HepG2 (cell line): Measurements from ENCODE around the gene MRPL28. TPM values are rescaled to one million over a fixed set of nuclear protein-coding genes. Genes with fewer than 3 reads are reported as not detected.

Source experiments
- ATAC-seq: fragments of 200-7000 bp; cut with Tn5 transposase; 3 replicates; pipeline ENCODE4 v1.9.1; 2020; ENCODE audit warnings: mild to moderate bottlenecking, moderate library complexity
- BruUV-seq: library from RNA; stranded (reverse); fragments of 400-500 nt; replicated peaks from 2 replicates; lab custom pipeline; 2021; lab: Mats Ljungman, UMichigan
- CTCF ChIA-PET: fragments of 300-600 bp; formaldehyde crosslinking; extraction: SDS; loops from one replicate; lab custom pipeline; 2021; ENCODE audit warnings: low total read pairs, inconsistent platforms, low intra/inter-chr PET ratio; lab: Yijun Ruan, JAX
- POLR2A ChIA-PET: fragments of 350-600 bp; sonication (Branson Sonifier 250); formaldehyde crosslinking; loops from one replicate; lab custom pipeline; 2020; ENCODE audit warnings: antibody characterized with exemption, inconsistent platforms; lab: Yijun Ruan, JAX
- DNase-seq: peaks from one replicate; pipeline ENCODE4 v3.0.0-alpha.2; 2015; ENCODE audit warnings: low spot score
- FAIRE-seq: peaks from 3 replicates; lab custom pipeline; 2011; peaks lifted over from hg19 to GRCh38; lab: Jason Lieb, UNC
- H2AFZ ChIP-seq: one replicate; pipeline ENCODE4 v1.6.1; 2011; ENCODE audit warnings: low read length, inconsistent platforms
- H3K27ac ChIP-seq: fragments of 300-600 bp; 3 replicates; pipeline ENCODE4 v1.8.0; 2011; ENCODE audit warnings: mixed run types, mild to moderate bottlenecking, mixed read lengths, low read length, inconsistent platforms; ENCODE audit not compliant: insufficient read depth; ENCODE audit errors: extremely low read length
- H3K27me3 ChIP-seq, 2 experiments: fragments of 200-600 bp in 1 of 2; 2 replicates in 1 of 2; 3 replicates in 1 of 2; pipeline versions ENCODE4 v1.6.0 to v1.8.0; 2011; ENCODE audit warnings: low read length in 2 of 2, mild to moderate bottlenecking in 2 of 2, moderate library complexity in 2 of 2, inconsistent platforms in 1 of 2; ENCODE audit not compliant: insufficient read depth in 2 of 2, control insufficient read depth in 1 of 2
- H3K36me3 ChIP-seq, 2 experiments: fragments of 200-600 bp in 1 of 2; replicated peaks in 1 of 2; 2 replicates in 1 of 2; 3 replicates in 1 of 2; pipeline versions ENCODE4 v1.5.1 to v1.8.0; 2011; ENCODE audit warnings: low read length in 2 of 2, inconsistent platforms in 1 of 2; ENCODE audit not compliant: insufficient read depth in 2 of 2, control insufficient read depth in 1 of 2
- H3K4me1 ChIP-seq: 2 replicates; pipeline ENCODE4 v1.5.1; 2012; ENCODE audit warnings: low read length, inconsistent platforms; ENCODE audit not compliant: insufficient read depth
- H3K4me2 ChIP-seq: 2 replicates; pipeline ENCODE4 v1.6.0; 2011; ENCODE audit warnings: low read depth, low read length, inconsistent platforms
- H3K4me3 ChIP-seq, 3 experiments: fragments of 200-600 bp in 1 of 3; sonication (generic), shearing (Covaris generic) in 1 of 3; replicated peaks in 1 of 3; 2 replicates each; pipeline ENCODE4 v1.5.1; 2011 to 2016; ENCODE audit warnings: low read length in 3 of 3, inconsistent platforms in 2 of 3, low read depth in 2 of 3, mild to moderate bottlenecking in 2 of 3, control low read depth in 1 of 3, mixed read lengths in 1 of 3; ENCODE audit not compliant: insufficient read depth in 1 of 3
- H3K79me2 ChIP-seq: one replicate; pipeline ENCODE4 v1.6.1; 2011; ENCODE audit warnings: low read length, inconsistent platforms; ENCODE audit not compliant: insufficient read depth
- H3K9ac ChIP-seq: 2 replicates; pipeline ENCODE4 v1.6.0; 2011; ENCODE audit warnings: mild to moderate bottlenecking, low read depth, low read length, inconsistent platforms; ENCODE audit not compliant: insufficient read depth
- H3K9me3 ChIP-seq: 2 replicates; pipeline ENCODE4 v1.5.1; 2012; ENCODE audit warnings: mild to moderate bottlenecking, low read length
- H4K20me1 ChIP-seq: 2 replicates; pipeline ENCODE4 v1.6.0; 2011; ENCODE audit warnings: inconsistent platforms, mild to moderate bottlenecking, low read length, moderate library complexity; ENCODE audit not compliant: insufficient read depth
- AHDC1 ChIP-seq: sonication (generic); formaldehyde crosslinking; IDR thresholded peaks from 2 replicates; pipeline ENCODE4 v1.5.1; 2020; ENCODE audit warnings: mild to moderate bottlenecking, missing genetic modification reagents, borderline replicate concordance
- FOXK2 ChIP-seq: fragments of 450-650 bp; IDR thresholded peaks from 2 replicates; pipeline ENCODE4 v1.6.1; 2016
- GATAD1 ChIP-seq: IDR thresholded peaks from 2 replicates; pipeline ENCODE4 v1.6.1; 2016; ENCODE audit warnings: missing genetic modification reagents, missing compliant biosample characterization
- HDAC1 ChIP-seq: sonication (generic); formaldehyde crosslinking; IDR thresholded peaks from 2 replicates; pipeline ENCODE4 v1.5.1; 2020; ENCODE audit warnings: mild to moderate bottlenecking, missing genetic modification reagents
- HOXA3 ChIP-seq: sonication (generic); formaldehyde crosslinking; IDR thresholded peaks from 2 replicates; pipeline ENCODE4 v1.5.0; 2020; ENCODE audit warnings: missing genetic modification reagents
- KDM3A ChIP-seq: IDR thresholded peaks from 2 replicates; pipeline ENCODE4 v1.6.1; 2018; ENCODE audit warnings: low read depth, missing compliant biosample characterization
- MAFG ChIP-seq: sonication (generic); formaldehyde crosslinking; IDR thresholded peaks from 2 replicates; pipeline ENCODE4 v1.5.1; 2020; ENCODE audit warnings: mild to moderate bottlenecking, missing genetic modification reagents
- SRSF4 ChIP-seq: fragments of 200-400 bp; formaldehyde crosslinking; IDR thresholded peaks from one replicate; pipeline ENCODE4 v1.6.1; 2018; ENCODE audit warnings: mild to moderate bottlenecking, low read depth, low read length, moderate library complexity; ENCODE audit not compliant: poor library complexity, severe bottlenecking
- YEATS4 ChIP-seq: sonication (generic); formaldehyde crosslinking; IDR thresholded peaks from 2 replicates; pipeline ENCODE4 v1.4.0; 2020; ENCODE audit warnings: missing genetic modification reagents, borderline replicate concordance
- ZC3H4 ChIP-seq: sonication (generic); formaldehyde crosslinking; IDR thresholded peaks from 2 replicates; pipeline ENCODE4 v1.4.0; 2020; ENCODE audit warnings: missing genetic modification reagents, borderline replicate concordance
- ZFP36L2 ChIP-seq: sonication (generic); formaldehyde crosslinking; IDR thresholded peaks from 2 replicates; pipeline ENCODE4 v1.4.0; 2020; ENCODE audit warnings: missing genetic modification reagents
- ZFP91 ChIP-seq: sonication (generic); formaldehyde crosslinking; IDR thresholded peaks from 2 replicates; pipeline ENCODE4 v1.9.0; 2022; ENCODE audit warnings: missing genetic modification reagents, mild to moderate bottlenecking, borderline replicate concordance
- ZNF143 ChIP-seq: sonication (generic); formaldehyde crosslinking; IDR thresholded peaks from 2 replicates; pipeline ENCODE4 v1.4.0; 2020; ENCODE audit warnings: missing genetic modification reagents
- ZNF800 ChIP-seq: sonication (generic); formaldehyde crosslinking; IDR thresholded peaks from 2 replicates; pipeline ENCODE4 v1.4.0; 2020; ENCODE audit warnings: missing genetic modification reagents
- WGBS: methylation state at CpG from one replicate; pipeline ENCODE4 v1.1.6; 2017; ENCODE audit warnings: low lambda C conversion rate; 5-methylcytosine and 5-hydroxymethylcytosine counted together
- in situ Hi-C: cut with HindIII; loops from 2 replicates; pipeline ENCODE4 v1.10.0; 2017; ENCODE audit warnings: low pct_unique_long_range_greater_than_20kb; ENCODE audit not compliant: extremely low pct_ligation_motif_present
- intact Hi-C: fragments of 100-400 bp; cut with micrococcal nuclease; formaldehyde crosslinking; loops from one replicate; pipeline ENCODE4 v1.10.0; 2022; ENCODE audit not compliant: unreplicated experiment
- polyA plus RNA-seq, 8 experiments: library from polyadenylated mRNA; depleted of rRNA in 3 of 8; stranded (reverse) in 7 of 8; unstranded in 1 of 8; fragments of >200 nt; fragmentation: Illumina TruSeq in 4 of 8; extraction: Trizol in 4 of 8; gene quantifications; 2 replicates each; pipeline versions ENCODE4 v1.2.1 to v1.2.3, GENCODE V29; 2011 to 2016; ENCODE audit warnings: low read depth in 4 of 8, missing spikeins in 1 of 8, mixed read lengths in 1 of 8; ENCODE audit not compliant: insufficient read depth in 1 of 8
- total RNA-seq, 5 experiments: library from RNA; depleted of rRNA; stranded (reverse); fragments of >200 nt; fragmentation: Illumina TruSeq; extraction: Trizol; gene quantifications; 2 replicates each; pipeline ENCODE4 v1.2.3, GENCODE V29; 2016; ENCODE audit warnings: low read depth in 1 of 5

MRPL28 gene
- total and polyA plus RNA-seq, 2 of the 13 experiments (the other 11 are each of a cell fraction or from before 2014, with no cell fraction given), result 114 to 135 TPM

- intact Hi-C loops, result no loop called here
- no peak within 1 kb of the TSS for H2AFZ ChIP-seq
- BruUV-seq, result no TSS peak
- peak; percentile 68 for TF ChIP-seq HDAC1 (CRISPR knock-in tag)
- no peak for TF ChIP-seq SRSF4
- TF ChIP-seq ZNF143 (CRISPR knock-in tag), result 0 out of 2 replicates have a peak, but pooled peaks have one; percentile 17
- peak; percentile 58; the same call in 1 of the 2 replicates for TF ChIP-seq ZFP91 (CRISPR knock-in tag)
- 0 out of 2 replicates have a peak, but pooled peaks have one; percentile 45 for TF ChIP-seq ZNF800
- TF ChIP-seq FOXK2, result peak; percentile 41; the same call in 1 of the 2 replicates
- 0 out of 2 replicates have a peak, but pooled peaks have one; percentile 35 for TF ChIP-seq GATAD1 (CRISPR knock-in tag)
- TF ChIP-seq AHDC1 (CRISPR knock-in tag), result no peak
- 0 out of 2 replicates have a peak, but pooled peaks have one; percentile 14 for TF ChIP-seq HOXA3 (CRISPR knock-in tag)
- no peak for TF ChIP-seq ZFP36L2 (CRISPR knock-in tag)
- TF ChIP-seq ZC3H4, result no peak
- TF ChIP-seq YEATS4 (CRISPR knock-in tag), result peak; percentile 71; the same call in 1 of the 2 replicates
- peak; percentile 67; the same call in 1 of the 2 replicates for TF ChIP-seq KDM3A (CRISPR knock-in tag)
- TF ChIP-seq MAFG (CRISPR knock-in tag), result no peak
Observed at GRCh38 chr16:352547-353403, 17.6 kb downstream of the MRPL28 start, which contains the start of gene AXIN1. Gene AXIN1, minus strand, starts transcription at chr16:352723. Its CDS starts 5,698 bp downstream, at chr16:347025.

More at GRCh38 chr16:352547-353403, 17.6 kb downstream of the MRPL28 start, which contains the start of gene AXIN1:
- DNase-seq (peak; percentile 93), FAIRE-seq (peak; percentile 47), ATAC-seq (peak; percentile 79)
- H3K4me2 ChIP-seq, result peak within 1 kb of the TSS; percentile 100
- ChIA-PET CTCF (no interaction called here), POLR2A (interaction anchor here (0.6 to 2.4 kb wide), 22 partner anchors 9 to 299 kb away, joined by 3 to 31 read pairs (median 4); partner anchors contain the start of genes DECR2, FAM234A, METTL26 and MRPL28)
- H4K20me1 ChIP-seq, result peaks cover 4% of the 10 kb centered on the region
- in situ Hi-C loops, result no loop called here
- no peaks in the 10 kb centered on the region for H3K27me3 ChIP-seq
- peak within 1 kb of the TSS; percentile 67 to 84 (median 78) for H3K4me3 ChIP-seq
- H3K27ac ChIP-seq, result peak within 1 kb of the TSS; percentile 61
- H3K36me3 ChIP-seq, result peaks cover 1 to 8% of the 10 kb centered on the region in 2 experiments; a peak in 2 of 5 replicates
- 4% methylated on average over 59 of the region's 113 CpGs for WGBS
- peaks cover 38% of the 10 kb centered on the region for H3K79me2 ChIP-seq
- H3K9me3 ChIP-seq, result no peaks in the 10 kb centered on the region
- H3K9ac ChIP-seq, result peak within 1 kb of the TSS; percentile 86
- H3K4me1 ChIP-seq, result peaks cover 72% of the 10 kb centered on the region
